Glutamatergic neuron (in vitro differentiated cells): Measurements from ENCODE around the gene EMILIN1. TPM values are rescaled to one million over a fixed set of nuclear protein-coding genes. Genes with fewer than 3 reads are reported as not detected.

ENCODE experiments used
- DNase-seq: peaks from one replicate; pipeline ENCODE4 v3.0.0; 2022
- H3K27ac Mint-ChIP-seq: one replicate; pipeline ENCODE4 v1.8.0; 2020; ENCODE audit warnings: mild to moderate bottlenecking, mixed read lengths, inconsistent platforms; ENCODE audit not compliant: unreplicated experiment
- H3K27me3 Mint-ChIP-seq: one replicate; pipeline ENCODE4 v1.8.0; 2020; ENCODE audit warnings: mild to moderate bottlenecking, moderate library complexity, mixed read lengths, inconsistent platforms; ENCODE audit not compliant: unreplicated experiment
- H3K36me3 Mint-ChIP-seq: one replicate; pipeline ENCODE4 v1.8.0; 2020; ENCODE audit warnings: mild to moderate bottlenecking, mixed read lengths, inconsistent platforms; ENCODE audit not compliant: unreplicated experiment
- H3K4me1 Mint-ChIP-seq: one replicate; pipeline ENCODE4 v1.8.0; 2020; ENCODE audit warnings: mild to moderate bottlenecking, low read depth, mixed read lengths, inconsistent platforms; ENCODE audit not compliant: unreplicated experiment
- H3K4me3 Mint-ChIP-seq: one replicate; pipeline ENCODE4 v1.8.0; 2020; ENCODE audit warnings: mild to moderate bottlenecking, mixed read lengths, inconsistent platforms; ENCODE audit not compliant: unreplicated experiment
- H3K9me3 Mint-ChIP-seq: one replicate; pipeline ENCODE4 v1.8.0; 2020; ENCODE audit warnings: mild to moderate bottlenecking, moderate library complexity, mixed read lengths, inconsistent platforms; ENCODE audit not compliant: unreplicated experiment
- total RNA-seq: library from RNA; stranded (reverse); fragmentation: NEBNext Ultra II Directional; extraction: Animal tissue kit (Norgen Biotek cat#: 25700); gene quantifications from one replicate; pipeline ENCODE4 v1.2.1, GENCODE V29; 2021; ENCODE audit not compliant: unreplicated experiment
- TF ChIP-seq, protein P1 (sequence below): fragments of 200-600 bp; sonication (generic); IDR thresholded peaks from one replicate; pipeline ENCODE4 v1.5.0; 2021; ENCODE audit not compliant: partially characterized antibody, unreplicated experiment

Gene EMILIN1
- total RNA-seq, 1 donor from 2014 or later: 3.2 TPM

DNA sequence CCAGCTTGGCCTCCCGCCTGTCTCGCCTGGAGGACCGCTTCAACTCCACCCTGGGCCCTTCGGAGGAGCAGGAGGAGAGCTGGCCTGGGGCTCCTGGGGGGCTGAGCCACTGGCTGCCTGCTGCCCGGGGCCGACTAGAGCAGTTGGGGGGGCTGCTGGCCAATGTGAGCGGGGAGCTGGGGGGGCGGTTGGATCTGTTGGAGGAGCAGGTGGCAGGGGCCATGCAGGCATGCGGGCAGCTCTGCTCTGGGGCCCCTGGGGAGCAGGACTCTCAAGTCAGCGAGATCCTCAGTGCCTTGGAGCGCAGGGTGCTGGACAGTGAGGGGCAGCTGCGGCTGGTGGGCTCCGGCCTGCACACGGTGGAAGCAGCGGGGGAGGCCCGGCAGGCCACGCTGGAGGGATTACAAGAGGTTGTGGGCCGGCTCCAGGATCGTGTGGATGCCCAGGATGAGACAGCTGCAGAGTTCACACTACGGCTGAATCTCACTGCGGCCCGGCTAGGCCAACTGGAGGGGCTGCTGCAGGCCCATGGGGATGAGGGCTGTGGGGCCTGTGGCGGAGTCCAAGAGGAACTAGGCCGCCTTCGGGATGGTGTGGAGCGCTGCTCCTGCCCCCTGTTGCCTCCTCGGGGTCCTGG lies 4.5 kb downstream of the EMILIN1 start:
- H3K27ac Mint-ChIP-seq: no peak overlapping the region
- H3K9me3 Mint-ChIP-seq: peaks cover 10% of the 10 kb centered on the region
- H3K4me3 Mint-ChIP-seq: no peak overlapping the region
- DNase-seq: no peak
- TF ChIP-seq, protein P1, sequence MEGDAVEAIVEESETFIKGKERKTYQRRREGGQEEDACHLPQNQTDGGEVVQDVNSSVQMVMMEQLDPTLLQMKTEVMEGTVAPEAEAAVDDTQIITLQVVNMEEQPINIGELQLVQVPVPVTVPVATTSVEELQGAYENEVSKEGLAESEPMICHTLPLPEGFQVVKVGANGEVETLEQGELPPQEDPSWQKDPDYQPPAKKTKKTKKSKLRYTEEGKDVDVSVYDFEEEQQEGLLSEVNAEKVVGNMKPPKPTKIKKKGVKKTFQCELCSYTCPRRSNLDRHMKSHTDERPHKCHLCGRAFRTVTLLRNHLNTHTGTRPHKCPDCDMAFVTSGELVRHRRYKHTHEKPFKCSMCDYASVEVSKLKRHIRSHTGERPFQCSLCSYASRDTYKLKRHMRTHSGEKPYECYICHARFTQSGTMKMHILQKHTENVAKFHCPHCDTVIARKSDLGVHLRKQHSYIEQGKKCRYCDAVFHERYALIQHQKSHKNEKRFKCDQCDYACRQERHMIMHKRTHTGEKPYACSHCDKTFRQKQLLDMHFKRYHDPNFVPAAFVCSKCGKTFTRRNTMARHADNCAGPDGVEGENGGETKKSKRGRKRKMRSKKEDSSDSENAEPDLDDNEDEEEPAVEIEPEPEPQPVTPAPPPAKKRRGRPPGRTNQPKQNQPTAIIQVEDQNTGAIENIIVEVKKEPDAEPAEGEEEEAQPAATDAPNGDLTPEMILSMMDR: no peak
- H3K27me3 Mint-ChIP-seq: peaks cover 13% of the 10 kb centered on the region
- H3K36me3 Mint-ChIP-seq: peaks cover 6% of the 10 kb centered on the region
- H3K4me1 Mint-ChIP-seq: peaks cover 24% of the 10 kb centered on the region

- Mint-ChIP-seq H3K27me3 (peaks cover 12% of the 10 kb centered on the region), H3K36me3 (peaks cover 6% of the 10 kb centered on the region), H3K9me3 (peaks cover 9% of the 10 kb centered on the region), H3K27ac (no peak overlapping the region), H3K4me3 (peak overlapping the region; percentile 55), H3K4me1 (peaks cover 23% of the 10 kb centered on the region)
- TF ChIP-seq, protein P1: no peak
- no peak for DNase-seq
Observed at GRCh38 chr2:27083410-27084296, 5.2 kb downstream of the EMILIN1 start.

- no peak overlapping the region for H3K27ac Mint-ChIP-seq
Observed at GRCh38 chr2:27084297-27085061, 6.1 kb downstream of the EMILIN1 start.

DNA sequence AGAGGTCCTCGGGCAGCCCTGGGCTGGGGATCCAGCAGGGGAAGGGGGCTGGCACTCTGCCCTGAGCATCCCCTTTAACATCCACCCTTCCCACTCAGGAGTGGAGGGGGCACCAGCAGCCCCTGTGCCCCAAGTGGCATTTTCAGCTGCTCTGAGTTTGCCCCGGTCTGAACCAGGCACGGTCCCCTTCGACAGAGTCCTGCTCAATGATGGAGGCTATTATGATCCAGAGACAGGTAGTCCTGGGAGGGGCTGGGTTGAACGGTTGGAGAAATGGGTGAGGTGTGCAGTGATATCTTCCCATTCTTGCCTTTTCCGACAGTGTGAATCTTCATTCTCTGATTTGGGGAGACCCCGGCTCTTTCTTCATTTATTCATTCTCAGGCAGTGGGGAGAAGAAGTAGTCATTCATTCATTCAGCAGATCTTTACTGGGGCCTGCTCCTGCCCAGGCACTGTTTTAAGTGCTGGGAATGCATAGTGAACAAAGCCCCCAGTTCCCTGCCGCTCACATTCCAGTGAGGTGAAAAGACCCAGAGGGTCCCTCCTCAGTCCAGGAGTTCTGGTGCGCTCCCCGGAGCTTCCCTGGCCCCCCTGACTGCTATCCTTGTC lies 6.8 kb downstream of the EMILIN1 start:
- TF ChIP-seq, protein P1: no peak
- H3K36me3 Mint-ChIP-seq: peaks cover 6% of the 10 kb centered on the region
- H3K27ac Mint-ChIP-seq: no peak overlapping the region
- DNase-seq: no peak
- peaks cover 16% of the 10 kb centered on the region for H3K4me1 Mint-ChIP-seq
- H3K27me3 Mint-ChIP-seq: peaks cover 10% of the 10 kb centered on the region
- peak overlapping the region; percentile 70 for H3K4me3 Mint-ChIP-seq
- H3K9me3 Mint-ChIP-seq: peaks cover 7% of the 10 kb centered on the region

More at GRCh38 chr2:27084297-27085061, 6.1 kb downstream of the EMILIN1 start:
- Mint-ChIP-seq H3K9me3 (peaks cover 9% of the 10 kb centered on the region), H3K4me1 (peaks cover 21% of the 10 kb centered on the region), H3K4me3 (no peak overlapping the region), H3K36me3 (peaks cover 6% of the 10 kb centered on the region), H3K27me3 (peaks cover 12% of the 10 kb centered on the region)
- DNase-seq: no peak
- TF ChIP-seq, protein P1: no peak
